Left ventricle myocardium superior (tissue), 1 donor: ENCODE results near the gene ANKMY2. TPM values are rescaled to one million over a fixed set of nuclear protein-coding genes. Genes with fewer than 3 reads are reported as not detected.

Experiments used
- ATAC-seq: fragments of 200-7000 bp; cut with Tn5 transposase; one replicate; pipeline ENCODE4 v1.9.1; 2020; ENCODE audit warnings: mild to moderate bottlenecking, moderate library complexity
- DNase-seq: peaks from one replicate; pipeline ENCODE4 v3.0.0-alpha.2; 2020
- intact Hi-C: fragments of 100-400 bp; cut with micrococcal nuclease; formaldehyde crosslinking; loops from one replicate; pipeline ENCODE4 v1.11.0; 2022
- total RNA-seq: library from RNA; stranded (reverse); fragmentation: NEBNext Ultra II Directional; extraction: Animal tissue kit (Norgen Biotek cat#: 25700); gene quantifications from one replicate; pipeline ENCODE4 v1.2.1, GENCODE V29; 2021
- donor health status: DM: no; HTN: yes; CAD: no; lungs with severe emphysema.

ANKMY2 gene
- total RNA-seq, 1 donor from 2014 or later = 24.6 TPM

- DNase-seq (no peak), ATAC-seq (no peak)
- intact Hi-C loops = no loop called here
Measured at GRCh38 chr7:16550671-16551070, 94.9 kb downstream of the ANKMY2 start.

Other genes with a start within 250 kb of the ANKMY2 start
- 7.5 TPM for gene CRPPA, start 224.2 kb downstream of the ANKMY2 start, total RNA-seq
- 1.4 TPM for gene SOSTDC1, start 180.0 kb downstream of the ANKMY2 start, total RNA-seq
- gene LRRC72, start 118.9 kb downstream of the ANKMY2 start, total RNA-seq = not detected
- 377 TPM for gene BZW2, start 427 bp upstream of the ANKMY2 start, total RNA-seq
- gene TSPAN13, start 108.0 kb upstream of the ANKMY2 start, total RNA-seq = 18.1 TPM
- gene AGR2, start 159.2 kb upstream of the ANKMY2 start, total RNA-seq = not detected
- gene AGR3, start 236.2 kb upstream of the ANKMY2 start, total RNA-seq = not detected